Right ventricle myocardium superior (tissue), 1 donor: ENCODE results near the gene APBB2. TPM values are rescaled to one million over a fixed set of nuclear protein-coding genes. Genes with fewer than 3 reads are reported as not detected.

Experiments
- ATAC-seq: fragments of 200-7000 bp; cut with Tn5 transposase; one replicate; pipeline ENCODE4 v1.9.1; 2020; ENCODE audit warnings: mild to moderate bottlenecking; ENCODE audit not compliant: poor library complexity
- DNase-seq: peaks from one replicate; pipeline ENCODE4 v3.0.0-alpha.2; 2020
- intact Hi-C: fragments of 100-400 bp; cut with DNase I; formaldehyde crosslinking; loops from one replicate; pipeline ENCODE4 v1.11.2; 2022
- total RNA-seq: library from RNA; stranded (reverse); fragmentation: NEBNext Ultra II Directional; extraction: Animal tissue kit (Norgen Biotek cat#: 25700); gene quantifications from one replicate; pipeline ENCODE4 v1.2.1, GENCODE V29; 2021
- donor health status: DM: no; HTN: yes; CAD: no; lungs with severe emphysema.

The APBB2 gene
- total RNA-seq, 1 donor from 2014 or later: 22.5 TPM

DNA sequence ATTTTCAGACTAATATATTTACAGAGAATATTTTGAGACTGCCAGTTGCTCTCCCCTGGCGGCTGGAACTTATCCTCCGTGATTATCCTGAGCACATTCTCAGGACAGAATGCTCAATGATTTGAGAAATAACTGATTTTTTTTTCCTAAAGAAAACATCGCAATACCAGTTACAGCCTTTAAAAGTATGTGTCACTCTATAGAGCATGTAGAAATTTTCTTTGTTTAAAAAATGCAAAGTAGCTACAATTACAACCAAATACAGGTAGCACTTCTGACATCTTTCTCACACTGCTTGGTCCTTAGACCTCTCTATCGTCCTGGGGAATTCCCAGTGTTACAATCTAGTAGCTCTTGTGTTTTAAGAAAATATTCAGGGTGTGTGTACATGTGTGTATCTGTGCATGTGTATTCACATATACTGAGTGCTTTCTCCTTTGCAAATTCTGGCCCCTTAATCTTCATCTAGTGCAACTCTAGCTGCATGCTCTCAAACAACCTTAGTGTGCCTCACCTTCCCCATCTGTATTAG is 13.8 kb downstream of the APBB2 start:
- DNase-seq: no peak
- intact Hi-C loops: no loop called here

DNA sequence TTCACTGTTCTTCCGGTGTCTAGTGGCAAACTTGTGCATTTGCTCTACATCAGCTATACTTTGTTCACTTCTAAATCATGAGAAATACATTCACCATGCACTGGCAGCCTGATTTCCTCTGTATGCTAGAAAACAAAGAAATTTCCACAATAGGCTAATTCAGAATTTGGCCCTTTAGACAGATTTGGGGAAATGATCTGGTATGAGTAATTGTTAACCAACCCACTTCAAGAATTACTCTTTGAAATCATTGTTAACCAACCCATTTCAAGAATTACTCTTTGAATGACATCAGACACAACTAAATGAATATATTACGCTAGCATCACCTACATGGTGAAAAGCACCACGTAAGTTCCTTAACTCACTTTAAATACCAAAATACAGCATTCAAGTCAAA is 14.6 kb downstream of the APBB2 start:
- ATAC-seq (no peak), DNase-seq (no peak)
- intact Hi-C loops: no loop called here

More for the DNA sequence above, 13.8 kb downstream of the APBB2 start:
- no peak for ATAC-seq

GRCh38 chr4:41197996-41198395 is 16.3 kb downstream of the APBB2 start:
- ATAC-seq (no peak), DNase-seq (no peak)
- intact Hi-C loops: no loop called here

DNA sequence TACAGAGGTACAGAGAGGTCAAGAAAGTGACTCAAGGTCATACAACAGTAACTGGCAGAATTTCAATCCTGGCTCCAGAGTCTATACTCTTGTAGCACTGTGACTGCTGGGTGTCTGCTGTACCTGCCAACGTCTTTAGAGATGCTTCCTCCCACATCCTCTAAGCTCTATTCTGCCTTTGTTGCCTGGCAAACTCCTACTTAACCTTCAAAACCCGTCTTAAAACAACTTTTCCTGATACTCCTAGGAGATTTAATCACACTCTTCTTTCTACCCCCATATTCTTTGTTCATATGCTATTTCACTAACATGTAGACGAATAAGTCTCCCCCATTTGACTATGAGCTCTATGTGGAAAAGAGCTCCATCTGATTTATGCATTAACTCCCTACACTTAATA is 16.8 kb downstream of the APBB2 start:
- DNase-seq: no peak
- intact Hi-C loops: no loop called here
- ATAC-seq: no peak

DNA sequence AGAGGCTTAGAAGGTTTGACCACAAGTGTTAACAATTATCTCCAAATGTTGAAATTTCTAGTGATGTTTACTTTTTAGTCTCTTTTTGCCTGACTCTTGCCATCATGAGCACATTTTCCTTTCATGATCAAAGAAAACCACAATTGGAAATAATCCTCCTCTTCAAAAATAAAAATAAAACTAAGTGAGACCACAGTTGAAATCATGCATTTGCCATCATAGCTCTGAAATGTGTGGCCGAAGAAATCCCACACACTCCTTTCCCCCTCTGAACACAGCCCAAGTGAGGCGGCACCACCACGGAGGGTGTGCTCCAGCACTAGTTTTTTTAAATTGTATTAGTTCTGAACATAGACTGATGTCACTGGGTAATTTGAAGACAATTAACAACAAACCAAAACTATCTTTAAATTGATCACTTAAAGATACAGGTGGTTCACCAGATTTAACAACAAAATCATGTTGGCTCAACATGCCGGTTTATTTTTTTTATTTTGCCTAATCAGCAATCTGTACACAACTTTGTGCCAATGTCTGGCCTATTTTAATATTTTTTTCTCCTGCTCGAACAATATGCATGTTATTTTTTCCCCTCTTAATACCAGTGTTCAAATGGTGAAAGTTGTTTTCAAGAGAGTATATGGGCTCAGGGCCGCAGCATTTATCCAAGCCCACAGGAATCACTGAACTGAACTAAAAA is 17.6 kb downstream of the APBB2 start:
- ATAC-seq (no peak), DNase-seq (no peak)
- intact Hi-C loops: no loop called here

- ATAC-seq (no peak), DNase-seq (no peak)
- intact Hi-C loops: no loop called here
Measured at GRCh38 chr4:41192136-41192535, 22.2 kb downstream of the APBB2 start.

DNA sequence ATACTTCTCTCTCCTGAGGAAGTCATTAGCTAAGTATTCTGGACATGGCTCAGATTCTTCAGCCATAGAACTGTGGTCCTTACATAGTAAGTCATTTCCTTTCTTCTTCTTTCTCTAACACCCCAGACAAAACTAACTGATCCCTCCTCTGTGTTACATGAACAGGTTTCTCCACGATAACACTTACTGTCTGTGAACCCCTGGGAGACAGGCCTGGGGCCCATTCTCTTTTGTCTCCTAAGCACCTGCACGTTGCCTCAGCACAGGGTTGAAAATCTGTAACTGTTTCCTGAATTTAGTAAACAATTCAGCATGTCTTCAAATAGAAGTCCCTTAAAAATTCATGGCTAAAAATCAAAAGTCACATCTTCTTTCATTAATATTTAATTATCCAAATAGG is 24.7 kb downstream of the APBB2 start:
- ATAC-seq: no peak
- intact Hi-C loops: no loop called here
- DNase-seq: no peak

- DNase-seq (no peak), ATAC-seq (no peak)
- intact Hi-C loops: no loop called here
Measured at GRCh38 chr4:41189076-41189475, 25.3 kb downstream of the APBB2 start.

- ATAC-seq: no peak
- intact Hi-C loops: no loop called here
Measured at GRCh38 chr4:41185614-41186592, 28.4 kb downstream of the APBB2 start.

DNA sequence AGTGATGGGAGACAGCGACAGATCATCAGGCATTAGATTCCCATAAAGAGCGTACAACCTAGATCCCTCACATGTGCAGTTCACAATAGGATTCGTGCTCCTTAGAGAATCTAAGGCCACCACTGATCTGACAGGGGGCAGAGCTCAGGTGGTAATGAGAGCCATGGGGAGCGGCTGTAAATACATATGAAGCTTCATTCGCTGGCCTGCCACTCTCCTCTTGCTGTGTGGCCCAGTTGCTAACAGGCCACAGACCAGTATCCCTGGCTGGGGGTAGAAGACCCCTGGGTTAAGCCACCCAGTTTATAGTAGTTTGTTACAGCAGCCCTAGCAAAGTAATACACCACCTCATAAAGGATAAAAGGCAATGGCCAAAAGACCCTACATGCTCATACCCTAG is 30.3 kb downstream of the APBB2 start:
- intact Hi-C loops: no loop called here
- DNase-seq (no peak), ATAC-seq (no peak)

More at GRCh38 chr4:41185614-41186592, 28.4 kb downstream of the APBB2 start:
- DNase-seq: no peak

DNA sequence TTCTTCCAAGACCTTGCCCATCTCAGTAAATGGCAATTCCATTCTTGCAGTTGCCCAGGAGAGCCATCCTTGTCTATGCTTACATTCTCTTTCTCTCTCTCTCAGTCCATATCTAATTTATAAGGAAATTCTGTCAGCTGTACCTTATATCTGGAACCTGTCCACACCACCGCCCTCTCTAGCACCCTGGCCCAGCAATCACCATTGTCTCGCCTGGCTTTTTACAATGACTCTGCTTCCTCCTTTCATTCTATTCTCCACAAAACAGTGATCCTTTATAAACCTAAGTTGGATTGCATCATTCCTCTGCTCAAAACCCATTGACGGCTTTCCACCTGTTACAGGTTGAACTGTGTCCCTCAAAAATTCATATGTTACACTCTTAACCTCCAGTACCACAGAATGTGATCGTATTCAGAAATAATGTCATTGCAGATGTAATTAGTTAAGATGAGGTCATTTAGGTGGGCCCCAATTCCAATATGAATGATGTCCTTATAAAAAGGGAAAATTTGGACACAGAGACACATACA is 31.3 kb downstream of the APBB2 start:
- intact Hi-C loops: no loop called here
- no peak for DNase-seq
- no peak for ATAC-seq

DNA sequence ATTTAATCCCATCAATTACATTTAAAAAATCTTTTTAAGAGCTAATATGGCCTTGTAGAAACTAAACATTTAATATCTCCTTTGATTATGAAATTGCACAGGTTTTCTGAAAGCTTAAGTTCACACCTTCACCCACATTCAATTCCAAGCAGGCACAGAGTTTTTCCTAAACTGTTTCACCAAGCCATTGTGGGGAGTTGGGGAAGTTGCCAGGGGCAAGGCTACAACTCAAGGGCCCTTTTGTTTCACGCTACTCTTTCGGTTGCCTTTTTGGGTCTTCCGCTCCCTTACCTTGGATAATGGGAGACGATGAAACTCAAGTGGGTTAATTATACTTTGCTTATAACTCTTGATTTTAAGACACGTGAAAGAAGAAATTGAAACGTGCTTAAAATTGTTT is 33.3 kb downstream of the APBB2 start:
- DNase-seq: no peak
- no peak for ATAC-seq
- intact Hi-C loops: no loop called here

DNA sequence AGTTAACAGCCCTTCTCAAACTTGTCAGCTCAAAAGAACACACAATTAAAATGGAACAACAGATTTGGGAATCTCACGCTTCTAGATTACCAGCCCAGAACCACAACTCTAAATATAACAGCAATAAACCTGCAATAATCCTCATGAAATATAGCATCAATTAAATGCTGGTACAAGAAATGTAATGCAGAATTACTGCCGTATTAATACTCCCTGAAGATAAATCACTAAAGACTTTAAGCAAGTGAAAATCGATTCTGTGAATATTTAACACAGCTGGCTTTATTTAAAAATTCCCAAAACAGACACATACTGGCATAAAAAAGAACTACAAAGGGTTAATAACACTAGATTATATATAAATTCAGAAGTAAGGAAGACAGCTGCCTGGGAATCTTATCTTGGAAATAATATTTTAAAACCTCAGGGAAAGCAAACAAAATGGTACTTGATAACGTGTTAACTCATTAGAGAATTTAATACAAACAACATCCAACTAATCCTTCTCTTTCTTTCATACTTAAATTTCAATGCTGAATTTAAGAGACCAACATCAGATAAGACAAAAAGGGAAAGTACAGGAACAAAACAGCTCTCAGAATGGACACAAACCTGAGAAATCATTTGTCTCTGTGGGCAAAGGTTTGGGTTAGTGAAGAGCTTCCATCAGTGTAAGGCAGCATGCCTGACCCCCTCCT is 34.7 kb downstream of the APBB2 start:
- ATAC-seq: no peak
- no peak for DNase-seq
- intact Hi-C loops: no loop called here

GRCh38 chr4:41178372-41179370 is 35.7 kb downstream of the APBB2 start:
- intact Hi-C loops: no loop called here
- peak; percentile 81 for ATAC-seq

GRCh38 chr4:41177016-41177415 is 37.3 kb downstream of the APBB2 start:
- ATAC-seq (peak; percentile 34), DNase-seq (no peak)
- intact Hi-C loops: no loop called here

More at GRCh38 chr4:41178372-41179370, 35.7 kb downstream of the APBB2 start:
- no peak for DNase-seq

DNA sequence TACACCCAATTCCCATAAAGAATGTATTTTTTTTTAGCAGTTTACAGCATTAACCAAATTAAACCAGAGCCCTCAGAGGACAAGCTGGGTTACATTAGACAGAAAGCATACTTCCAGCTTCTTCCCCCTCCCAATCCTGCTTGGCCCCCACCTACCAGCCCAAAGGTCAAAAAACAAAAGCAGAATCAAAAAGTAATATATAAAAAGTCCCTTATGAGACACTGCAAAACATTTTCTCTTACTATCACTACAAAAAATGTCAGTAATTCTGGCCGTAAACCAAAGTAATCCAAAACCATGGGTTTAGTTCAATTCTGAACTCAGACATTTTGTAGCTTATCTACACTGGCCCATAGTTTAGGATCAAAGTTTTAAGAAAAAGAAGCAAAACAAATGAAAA is 38.0 kb downstream of the APBB2 start:
- intact Hi-C loops: no loop called here
- ATAC-seq: peak; percentile 32
- DNase-seq: no peak

DNA sequence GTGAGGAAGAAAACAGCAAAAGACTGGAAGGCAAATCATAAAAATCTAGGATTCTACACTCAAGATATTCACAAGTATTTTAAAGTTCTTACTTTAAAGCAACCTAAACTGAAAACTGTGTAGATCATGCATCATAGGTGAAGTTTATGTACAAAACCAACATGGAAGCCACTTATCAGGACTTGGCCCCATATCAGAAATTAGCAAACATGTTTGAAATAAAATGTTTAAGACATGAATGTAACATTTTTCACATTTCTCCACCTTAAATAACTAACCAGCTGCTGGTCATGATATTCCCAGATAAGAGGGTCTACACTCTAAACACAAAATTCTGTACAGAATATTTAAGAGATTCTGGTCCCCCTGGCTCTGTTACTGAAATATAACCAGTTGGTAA is 38.5 kb downstream of the APBB2 start:
- ATAC-seq (no peak), DNase-seq (no peak)
- intact Hi-C loops: no loop called here

GRCh38 chr4:41174444-41174843 is 39.9 kb downstream of the APBB2 start:
- ATAC-seq (no peak), DNase-seq (no peak)
- intact Hi-C loops: no loop called here
